ENCODE results near the gene C7.

- TF ChIP-seq POLR2A (IDR thresholded peaks at IDR 0.05; ENCODE audit: borderline replicate concordance, extremely low read depth, insufficient read depth, insufficient read length) (no peak), CTCF (IDR thresholded peaks at IDR 0.05 in 2 of 3, conservative IDR thresholded peaks at IDR 0.05 in 1 of 3; ENCODE audit: borderline replicate concordance in 1 of 3, insufficient read depth in 1 of 3, low read depth in 2 of 3, low read length in 2 of 3) (no peak), SRF (IDR thresholded peaks at IDR 0.05; ENCODE audit: low read depth) (no peak), REST (IDR thresholded peaks at IDR 0.05; ENCODE audit: low read depth) (no peak), ELF1 (IDR thresholded peaks at IDR 0.05; ENCODE audit: borderline replicate concordance, low read depth) (no peak), YY1 (IDR thresholded peaks at IDR 0.05; ENCODE audit: extremely low read depth, insufficient replicate concordance, low read depth, low read length) (no peak), EZH2phosphoT487 (IDR thresholded peaks at IDR 0.05; ENCODE audit: borderline replicate concordance) (no peak), CEBPB (IDR thresholded peaks at IDR 0.05; ENCODE audit: low read depth) (no peak), EZH2 (IDR thresholded peaks at IDR 0.05) (no peak), TCF7L2 (IDR thresholded peaks at IDR 0.05; ENCODE audit: borderline replicate concordance, extremely low read depth, insufficient read depth, insufficient read length) (no peak), EGR1 (IDR thresholded peaks at IDR 0.05; ENCODE audit: low read depth) (no peak), SP1 (IDR thresholded peaks at IDR 0.05; ENCODE audit: low read depth) (no peak), MAX (IDR thresholded peaks at IDR 0.05) (no peak), ATF3 (IDR thresholded peaks at IDR 0.05) (no peak)
These were observed 27.0 kb upstream of the C7 start for GRCh38 chr5:40882291-40882690.

Data from HCT116 (cell line).